Stimulated activated CD8-positive, alpha-beta memory T cell treated with anti-CD3 and anti-CD28 coated beads, Interleukin-7, amount 100 ng/mL, for 24 hours (primary cell): Measurements from ENCODE around the gene GPRC5C.

Source experiments
- DNase-seq: peaks from one replicate; pipeline ENCODE4 v3.0.0-alpha.2; 2020; ENCODE audit warnings: low read depth

Gene GPRC5C, protein sequence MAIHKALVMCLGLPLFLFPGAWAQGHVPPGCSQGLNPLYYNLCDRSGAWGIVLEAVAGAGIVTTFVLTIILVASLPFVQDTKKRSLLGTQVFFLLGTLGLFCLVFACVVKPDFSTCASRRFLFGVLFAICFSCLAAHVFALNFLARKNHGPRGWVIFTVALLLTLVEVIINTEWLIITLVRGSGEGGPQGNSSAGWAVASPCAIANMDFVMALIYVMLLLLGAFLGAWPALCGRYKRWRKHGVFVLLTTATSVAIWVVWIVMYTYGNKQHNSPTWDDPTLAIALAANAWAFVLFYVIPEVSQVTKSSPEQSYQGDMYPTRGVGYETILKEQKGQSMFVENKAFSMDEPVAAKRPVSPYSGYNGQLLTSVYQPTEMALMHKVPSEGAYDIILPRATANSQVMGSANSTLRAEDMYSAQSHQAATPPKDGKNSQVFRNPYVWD

DNA sequence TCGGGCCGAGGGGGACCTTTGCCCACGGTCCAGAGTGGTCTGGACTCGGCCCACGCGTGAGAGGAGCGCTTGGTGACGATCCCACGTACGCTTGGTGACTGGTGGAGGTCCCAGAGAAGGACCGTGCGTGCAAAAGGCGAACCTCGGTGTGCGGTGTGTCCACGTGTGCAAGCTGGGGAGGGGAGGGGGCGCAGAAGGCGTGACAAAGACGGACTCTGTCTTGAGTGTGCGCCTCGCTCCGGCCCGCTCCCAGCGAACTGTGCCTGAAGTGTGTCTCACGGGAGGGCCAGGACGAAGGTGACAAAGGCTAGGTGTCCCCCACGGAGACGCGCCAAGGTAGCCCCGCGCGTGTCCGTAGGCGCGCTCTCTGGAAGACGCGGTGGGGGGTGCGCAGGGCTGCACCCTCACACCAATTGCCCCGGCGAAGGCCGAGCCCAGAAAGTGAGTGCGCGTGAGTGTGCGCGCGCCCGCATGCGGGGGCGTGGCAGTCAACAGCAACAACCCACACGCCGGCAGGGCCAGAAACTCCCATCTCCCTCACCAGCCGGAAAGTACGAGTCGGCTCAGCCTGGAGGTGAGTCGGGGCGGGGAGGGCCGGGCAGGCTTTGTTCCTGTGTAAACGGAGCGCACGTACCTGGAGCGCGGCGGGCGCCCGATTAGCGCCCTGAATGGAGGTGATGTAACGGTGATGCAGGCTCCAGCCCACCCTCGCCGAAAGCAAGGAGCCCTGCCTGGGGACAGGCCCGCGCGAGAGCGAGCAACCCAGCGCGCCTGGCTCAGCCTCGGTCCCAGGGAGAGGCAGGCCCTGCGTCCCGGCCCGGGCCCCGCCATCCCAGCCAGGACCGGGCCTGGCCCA is at the start of gene GPRC5C:
GPRC5C (plus strand) TSS at position 521 of the 856 bp plus-strand sequence. CDS start 7,689 bp downstream, outside the sequence.
- DNase-seq, result no peak

DNA sequence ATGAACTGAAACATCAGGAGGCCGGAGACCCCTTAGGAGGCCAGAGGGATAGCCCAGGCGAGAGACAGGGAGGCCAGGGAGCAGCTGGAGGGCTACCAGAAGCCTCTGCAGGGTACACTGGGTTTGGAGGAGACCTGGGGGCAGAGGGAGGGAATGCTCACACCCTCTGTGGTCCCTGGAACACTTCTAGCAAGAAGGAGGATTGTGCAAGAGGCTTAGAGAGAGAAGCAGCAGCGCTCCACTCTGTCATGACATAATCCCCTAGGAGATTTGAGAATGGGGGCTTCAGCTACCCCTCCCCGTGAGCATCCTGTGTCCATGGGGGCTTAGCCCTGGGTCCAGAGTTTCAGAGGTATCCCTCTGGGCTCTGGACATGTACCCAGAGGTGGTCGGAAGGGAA is 48.7 kb upstream of the GPRC5C start:
- DNase-seq, result no peak

DNA sequence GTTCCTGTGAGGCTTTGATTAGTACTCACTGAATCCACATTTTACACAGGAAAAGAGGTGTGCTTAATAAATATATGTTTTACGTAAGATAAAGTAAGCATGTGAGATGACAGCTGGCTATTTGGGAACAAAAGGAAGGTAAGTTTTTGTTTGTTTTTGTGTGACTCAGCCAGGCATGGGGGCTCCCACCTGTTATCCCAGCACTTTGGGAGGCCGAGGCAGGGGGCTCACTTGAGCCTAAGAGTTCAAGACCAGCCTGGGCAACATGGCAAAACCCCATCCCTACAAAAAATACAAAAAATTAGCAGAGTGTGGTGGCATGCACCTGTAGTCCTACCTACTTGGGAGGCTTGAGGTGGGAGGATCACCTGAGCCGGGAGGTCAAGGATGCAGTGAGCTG is 46.7 kb upstream of the GPRC5C start:
- DNase-seq, result no peak

DNA sequence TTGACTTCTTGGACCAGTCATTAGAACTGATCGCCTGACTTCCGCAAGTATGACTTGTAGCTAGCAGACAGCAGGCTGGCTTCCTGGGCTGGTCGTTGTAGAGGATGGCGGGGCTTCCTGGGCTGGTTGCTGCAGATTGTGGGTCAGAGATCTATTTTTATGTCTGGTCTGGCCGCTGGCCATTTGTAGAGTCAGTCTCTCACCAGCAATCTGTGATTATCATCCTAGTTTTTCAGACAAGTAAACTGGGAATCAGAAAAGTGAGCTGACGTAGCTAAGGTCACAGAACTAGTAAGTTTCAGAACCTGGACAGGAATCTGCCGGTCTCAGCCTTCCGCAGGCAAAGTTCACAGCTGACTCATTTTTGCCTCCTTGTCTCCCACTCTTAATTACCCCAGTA is 45.5 kb upstream of the GPRC5C start:
- DNase-seq, result no peak

DNA sequence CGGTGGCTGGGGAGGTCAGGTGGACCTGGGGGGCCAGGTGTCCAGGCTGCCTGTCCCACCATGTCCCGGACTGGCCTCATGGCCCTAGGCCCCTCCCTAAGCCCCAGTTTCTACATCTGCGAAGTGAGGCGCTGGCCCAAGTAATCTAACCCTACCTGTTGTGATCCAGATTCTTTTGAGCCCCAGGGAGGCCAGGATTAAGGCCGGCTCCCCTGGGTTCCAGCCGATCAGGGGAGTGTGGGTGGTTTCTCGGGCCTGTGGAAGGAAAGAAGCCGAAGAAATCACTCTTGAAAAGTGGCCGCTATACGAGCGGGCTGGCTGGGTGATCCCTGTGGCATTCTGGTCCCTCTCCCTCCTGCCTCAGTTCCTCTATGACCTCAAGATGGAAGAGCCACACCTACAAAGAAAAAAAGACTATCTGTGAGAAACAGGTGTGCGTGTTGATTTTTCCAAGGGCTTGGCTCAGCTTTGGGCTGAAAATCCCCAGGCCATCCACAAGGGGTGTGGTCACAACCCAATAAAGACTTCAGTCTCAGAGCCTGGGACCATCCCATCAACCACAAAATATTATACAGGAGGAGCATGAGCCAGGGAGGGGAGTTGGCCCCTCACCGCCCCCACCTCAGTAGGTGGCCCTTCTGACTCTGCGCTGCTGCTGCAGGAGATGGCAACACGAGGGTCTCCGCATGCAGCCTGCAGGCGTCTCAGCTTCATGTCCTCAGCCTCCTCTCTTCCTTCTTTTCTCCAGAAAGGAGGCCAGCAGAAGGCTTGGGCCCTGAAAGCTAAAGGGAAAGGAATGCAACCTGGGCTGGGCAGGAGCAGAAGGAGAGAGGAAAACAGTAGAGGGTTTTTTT is 44.3 kb upstream of the GPRC5C start:
- DNase-seq, result no peak

DNA sequence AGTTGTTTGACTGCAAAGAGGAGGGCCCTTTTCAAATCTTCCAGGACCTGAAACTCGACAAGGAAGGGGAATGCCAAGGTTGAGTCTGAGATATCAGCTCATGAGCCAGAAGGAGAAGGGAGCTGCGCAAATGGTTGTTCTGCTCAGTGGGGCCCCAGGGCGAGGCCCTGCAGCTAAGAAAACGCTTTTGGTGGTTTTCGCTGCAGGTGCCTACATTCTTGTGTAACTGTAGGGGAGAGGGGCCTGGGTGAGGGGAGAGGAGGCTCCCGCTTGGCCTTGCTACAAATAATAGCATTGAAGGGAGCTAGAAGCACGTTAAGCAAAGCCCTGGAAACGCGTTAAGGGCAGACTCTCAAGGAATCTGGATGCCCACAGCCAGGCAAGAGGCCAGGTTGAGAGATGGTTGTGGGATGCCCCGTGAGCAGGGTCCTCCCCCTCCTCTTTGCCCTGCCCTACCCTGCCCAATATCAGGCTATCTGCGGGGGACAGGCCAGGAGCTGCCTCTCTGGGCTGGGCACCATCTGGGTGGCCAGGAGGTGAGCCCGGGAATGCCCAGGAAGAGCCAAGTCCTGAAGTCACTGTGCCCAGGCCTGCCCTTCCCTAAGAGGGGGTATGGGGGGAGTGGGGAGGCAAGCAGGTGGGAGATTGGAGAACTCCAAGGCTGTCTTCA is 42.7 kb upstream of the GPRC5C start:
- no peak for DNase-seq

DNA sequence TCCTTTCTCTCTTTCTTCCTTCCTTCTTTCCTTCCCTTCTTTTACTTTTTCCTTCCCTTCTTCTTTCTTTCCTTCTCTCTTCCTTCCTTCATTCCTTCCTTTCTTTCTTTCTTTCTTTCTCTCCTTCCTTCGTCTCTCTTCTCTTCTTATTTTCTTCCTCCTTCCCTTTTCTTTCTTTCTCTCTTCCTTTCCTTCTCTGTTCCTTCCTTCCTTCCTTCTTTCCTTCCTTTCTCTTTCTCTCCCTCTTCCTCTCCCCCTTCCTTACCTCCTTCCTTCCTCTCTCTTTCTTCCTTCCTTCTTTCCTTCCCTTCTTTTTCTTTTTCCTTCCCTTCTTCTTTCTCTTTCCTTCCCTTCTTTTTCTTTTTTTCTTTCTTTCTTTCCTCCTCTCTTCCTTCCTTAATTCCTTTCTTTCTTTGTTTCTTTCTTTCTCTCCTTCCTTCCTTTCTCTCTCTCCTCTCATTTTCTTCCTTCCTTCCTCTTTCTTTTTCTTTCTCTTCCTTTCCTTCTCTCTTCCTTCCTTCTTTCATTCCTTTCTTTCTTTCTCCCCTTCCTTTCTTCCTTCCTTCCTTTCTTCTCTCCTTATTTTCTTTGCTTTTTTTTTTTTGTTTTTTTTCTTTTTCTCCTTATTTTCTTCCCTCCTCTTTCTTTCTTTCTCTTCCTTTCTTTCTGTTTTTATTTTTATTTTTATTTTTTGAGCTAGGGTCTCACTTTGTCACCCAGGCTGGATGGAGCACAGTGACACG is 41.8 kb upstream of the GPRC5C start:
- no peak for DNase-seq

DNA sequence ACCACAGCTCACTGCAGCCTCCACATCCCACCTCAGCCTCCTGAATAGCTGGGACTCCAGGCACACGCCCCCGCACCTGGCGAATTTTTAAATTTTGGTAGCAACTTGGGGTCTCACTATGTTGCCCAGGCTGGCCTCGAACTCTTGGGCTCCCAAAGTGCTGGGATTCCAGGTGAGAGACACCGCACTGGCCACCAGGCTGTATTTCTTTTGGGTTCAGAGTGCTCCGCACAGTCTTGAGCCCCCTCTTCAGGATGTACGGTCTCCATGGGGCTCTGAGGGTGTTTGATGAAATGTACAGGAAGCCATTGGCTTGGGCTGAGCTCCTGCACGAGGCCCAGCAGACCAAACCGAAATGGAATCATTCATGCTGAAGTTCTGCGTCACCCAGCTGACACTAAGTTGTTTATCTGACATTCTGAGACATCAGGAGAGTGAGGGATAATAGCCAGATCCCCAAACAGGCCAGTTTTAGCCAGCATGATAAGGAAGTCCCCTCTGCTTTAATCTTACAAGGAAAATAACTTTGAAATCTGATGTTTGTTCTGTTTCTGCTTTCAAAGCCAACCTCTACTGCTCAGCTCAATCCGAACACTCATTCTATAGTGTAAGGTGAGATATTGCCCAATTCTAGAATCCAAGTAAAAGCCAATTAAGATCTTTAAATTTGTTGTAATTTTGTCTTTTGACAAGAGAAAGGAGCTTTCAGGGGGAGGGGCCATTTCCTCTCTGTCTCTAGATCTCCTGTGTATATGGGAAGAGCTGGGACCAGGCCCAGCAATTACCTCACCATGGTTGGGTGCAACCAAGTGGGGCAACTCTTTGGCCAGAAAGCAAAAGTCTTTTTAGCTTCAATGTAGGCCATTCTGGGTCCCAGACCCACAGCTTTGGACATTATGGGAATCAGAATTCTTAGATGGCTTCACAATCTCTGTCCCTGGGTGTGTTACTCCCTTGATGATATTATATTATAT is 40.9 kb upstream of the GPRC5C start:
- DNase-seq, result no peak

DNA sequence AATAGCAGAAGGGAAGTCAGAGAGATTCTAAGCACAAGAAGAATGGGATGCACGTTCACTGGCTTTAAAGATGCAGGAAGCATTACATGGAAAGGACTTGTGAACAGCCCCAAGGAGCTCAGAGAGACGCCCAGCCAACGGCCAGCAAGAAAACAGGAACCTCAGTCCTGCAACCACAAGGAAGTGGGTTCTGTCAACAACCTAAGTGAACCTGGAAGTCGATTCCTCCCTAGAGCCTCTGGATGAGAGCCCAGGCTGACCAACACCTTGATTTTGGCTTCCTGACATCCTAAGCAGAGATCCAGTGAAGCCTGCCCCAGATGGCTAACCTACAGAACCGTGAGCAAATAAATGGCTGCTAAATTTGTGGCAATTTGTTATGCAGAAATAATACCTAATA is 40.1 kb upstream of the GPRC5C start:
- no peak for DNase-seq

DNA sequence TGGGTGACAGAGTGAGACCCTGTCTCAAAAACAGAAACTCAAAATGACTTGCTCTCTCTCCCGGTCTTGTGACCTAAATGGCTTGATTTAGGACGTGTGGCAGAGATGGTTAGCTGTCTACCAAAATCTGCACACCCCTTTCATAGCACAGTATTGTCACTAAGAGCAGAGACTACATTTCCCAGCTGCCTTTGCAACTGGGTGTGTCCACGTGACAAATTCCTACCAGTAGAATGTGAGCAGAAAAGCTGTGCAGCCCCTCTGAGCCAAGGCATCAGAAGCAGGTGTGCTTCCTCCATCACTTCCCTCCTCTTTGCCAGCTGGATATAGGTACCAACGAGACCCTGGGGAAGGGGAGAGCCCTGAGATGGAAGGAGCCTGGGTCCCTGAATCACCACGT is 39.0 kb upstream of the GPRC5C start:
- DNase-seq, result no peak

DNA sequence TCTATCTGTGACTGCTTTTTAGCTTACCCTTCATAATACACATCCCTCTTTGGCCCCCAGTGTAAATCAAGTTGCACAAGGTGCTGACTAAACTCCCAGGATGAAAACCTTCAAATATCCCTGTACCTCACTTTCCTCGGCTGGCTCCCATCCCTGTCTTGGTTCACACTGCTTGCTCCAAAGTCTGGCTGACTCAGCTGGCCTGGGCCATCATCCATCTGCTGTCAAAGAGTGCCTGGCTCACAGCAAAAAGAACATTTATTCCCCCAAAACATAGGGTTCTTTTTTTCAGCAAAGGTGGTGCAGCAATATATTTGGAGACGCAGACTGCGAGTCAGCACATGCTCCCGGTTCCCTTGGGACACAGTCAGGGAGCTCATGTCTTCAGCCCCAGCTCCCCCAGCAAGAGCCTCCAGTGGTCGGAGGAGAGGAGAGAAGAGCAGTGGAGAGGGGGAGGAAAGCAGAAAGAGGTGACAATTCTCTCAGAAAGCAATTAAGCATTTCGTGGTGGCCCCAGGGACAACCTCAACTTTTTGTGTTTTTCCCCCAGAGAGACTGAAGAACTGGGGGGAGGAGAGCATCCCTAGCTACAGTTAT is 38.4 kb upstream of the GPRC5C start:
- DNase-seq, result no peak

DNA sequence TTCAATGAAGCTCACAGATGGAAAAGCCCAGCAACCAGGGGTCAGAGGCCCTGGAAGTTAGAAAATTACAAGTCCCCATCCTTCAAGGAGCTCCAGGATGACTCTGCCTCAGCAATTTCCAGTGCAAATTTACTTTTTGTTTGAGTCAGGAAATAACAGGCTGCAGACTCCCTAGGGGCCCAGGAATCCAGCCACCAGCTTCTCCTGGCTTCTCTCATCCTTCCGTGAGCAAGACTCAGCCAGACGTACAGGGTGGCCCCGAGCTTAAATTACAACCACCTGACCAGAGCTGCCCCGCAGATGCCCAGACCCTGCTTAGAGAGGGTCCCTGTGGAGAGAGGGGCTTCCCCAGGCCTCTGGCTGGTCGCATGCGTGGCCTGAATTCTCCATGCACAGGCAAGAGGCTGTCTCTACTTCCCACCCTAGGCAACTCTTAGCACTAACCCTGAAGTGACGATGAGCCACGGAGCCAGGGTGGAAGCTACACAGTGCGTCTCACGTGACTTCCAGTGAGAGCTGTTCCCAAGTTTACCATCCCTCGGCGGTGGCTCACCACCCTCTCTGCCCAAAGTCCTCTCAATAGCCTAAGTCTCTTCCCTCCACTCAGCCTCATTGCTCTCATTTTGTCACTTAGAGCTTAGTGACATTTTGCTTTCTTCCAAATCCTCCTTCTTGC is 37.5 kb upstream of the GPRC5C start:
- DNase-seq, result no peak

DNA sequence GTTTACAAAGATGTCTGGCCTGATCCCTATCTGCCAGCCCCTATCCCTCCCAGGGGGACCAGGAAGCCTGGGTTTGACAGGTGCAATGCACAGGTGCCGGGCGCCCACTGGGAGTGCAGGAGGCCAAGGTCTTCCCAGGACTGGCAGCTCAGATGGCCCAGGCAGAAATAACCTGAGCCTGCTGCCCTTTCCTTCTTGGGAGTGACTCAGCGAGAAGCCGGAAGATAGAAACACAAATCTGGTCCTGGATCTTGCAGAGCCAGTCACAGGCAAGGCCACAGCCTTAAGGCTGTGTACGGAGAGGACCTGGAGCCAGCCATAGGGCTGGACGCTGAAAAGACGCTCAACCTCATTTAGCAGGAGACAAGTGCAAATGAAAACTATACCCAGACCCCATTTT is 36.9 kb upstream of the GPRC5C start:
- no peak for DNase-seq

DNA sequence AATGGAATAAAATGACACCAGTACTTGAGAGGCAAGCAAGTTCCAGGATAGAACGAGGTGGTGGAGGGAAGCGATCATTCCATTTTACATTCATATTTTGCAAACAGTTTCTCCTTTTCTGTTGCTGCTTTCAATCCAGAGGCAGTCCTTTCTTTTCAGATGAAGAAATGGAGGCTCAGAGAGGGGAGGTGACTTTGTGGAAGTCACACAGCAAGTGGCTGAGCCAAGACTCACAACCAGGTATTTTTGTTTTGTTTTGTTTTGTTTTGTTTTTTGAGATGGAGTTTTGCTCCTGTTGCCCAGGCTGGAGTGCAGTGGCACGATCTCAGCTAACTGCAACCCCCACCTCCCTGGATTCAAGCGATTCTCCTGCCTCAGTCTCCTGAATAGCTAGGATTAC is 35.3 kb upstream of the GPRC5C start:
- no peak for DNase-seq

DNA sequence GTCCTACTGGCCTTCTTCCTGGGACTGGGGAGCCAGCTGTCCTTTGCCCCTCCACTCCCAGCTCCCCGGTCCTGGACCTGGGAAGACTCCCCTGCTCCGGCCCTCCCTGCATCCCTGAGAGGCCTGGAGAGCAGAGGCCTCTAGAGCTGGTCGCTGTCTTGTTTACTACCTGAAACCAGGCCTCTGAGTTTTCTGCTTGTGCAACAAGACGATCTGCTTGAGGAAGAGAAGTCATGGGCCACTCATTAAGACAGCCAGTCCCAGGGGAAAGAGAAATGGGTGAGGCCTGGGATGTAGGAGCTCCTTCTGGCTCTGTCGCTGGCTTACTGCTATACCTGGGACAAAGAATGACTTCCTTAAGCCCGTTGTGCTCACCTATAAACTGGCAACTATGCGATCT is 29.8 kb upstream of the GPRC5C start:
- no peak for DNase-seq

DNA sequence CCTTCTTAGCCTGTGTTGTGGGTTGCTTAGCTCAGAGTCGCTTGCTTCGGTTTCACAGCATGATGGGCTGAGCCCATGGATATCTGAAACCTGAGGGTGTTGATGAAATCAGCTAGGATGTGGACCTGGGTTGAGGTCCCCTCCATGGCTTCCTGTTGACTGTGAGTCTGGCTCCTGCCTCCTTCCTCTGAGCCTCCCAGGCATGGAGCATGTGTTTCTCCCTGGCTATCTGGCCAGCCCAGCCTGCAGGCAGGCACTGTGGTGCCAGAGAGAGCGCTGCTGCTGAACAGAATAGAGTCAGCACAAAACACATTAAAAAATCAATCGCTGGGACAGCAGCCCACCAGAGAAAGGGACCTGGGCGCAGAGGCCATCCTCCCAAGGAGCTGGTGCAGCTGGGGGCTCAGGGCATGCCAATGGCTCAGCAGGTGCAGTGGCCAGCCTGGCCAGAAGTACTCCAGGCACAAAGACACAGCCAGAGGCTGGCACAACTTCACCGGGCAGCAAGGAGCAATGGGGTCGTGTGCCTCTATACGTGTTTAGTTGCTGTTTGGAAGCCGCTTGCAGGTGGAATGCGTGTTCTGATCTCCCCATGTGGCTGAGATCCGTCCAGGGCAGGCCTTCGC is 28.3 kb upstream of the GPRC5C start:
- DNase-seq, result no peak

DNA sequence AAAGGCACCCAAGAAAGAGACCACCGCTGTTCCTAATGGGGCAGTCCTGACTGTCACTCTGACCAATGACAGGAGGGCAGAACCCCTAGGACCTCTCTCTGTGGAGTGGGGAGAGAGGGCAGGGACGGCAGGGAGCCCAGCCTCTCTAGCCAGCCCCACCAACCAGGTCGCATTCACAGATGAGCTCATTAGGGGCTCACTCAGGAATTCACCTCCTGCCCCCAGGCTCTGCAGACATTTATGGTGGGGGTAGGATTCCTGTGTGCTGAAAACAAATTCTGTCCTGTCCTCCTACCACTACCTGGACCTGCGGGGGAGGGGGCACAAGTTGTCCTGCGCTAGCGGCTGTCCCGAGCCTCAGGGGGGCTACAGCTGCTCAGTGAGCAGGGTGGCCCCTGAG is 27.7 kb upstream of the GPRC5C start:
- no peak for DNase-seq

DNA sequence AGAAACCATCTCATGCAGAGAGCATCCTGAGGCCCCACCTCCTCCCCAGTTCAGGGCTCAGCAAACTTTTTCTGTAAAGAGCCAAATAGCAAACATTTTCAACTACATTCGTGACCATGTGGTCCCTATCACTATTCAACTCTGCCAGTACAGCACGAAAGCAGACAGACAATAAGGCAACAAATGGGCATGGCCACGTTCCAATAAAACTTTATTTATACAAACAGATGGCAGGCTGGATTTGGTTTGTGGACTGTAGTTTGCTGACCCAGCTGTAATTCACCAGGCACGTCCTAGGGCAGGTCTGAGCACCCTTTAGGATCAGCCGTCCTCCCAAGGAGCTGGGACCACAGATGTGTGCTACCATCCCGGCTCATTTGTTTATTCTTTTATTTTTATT is 27.1 kb upstream of the GPRC5C start:
- DNase-seq, result no peak
